ENCODE measurements around the gene GNB1L. TPM values are rescaled to one million over a fixed set of nuclear protein-coding genes. Genes with fewer than 3 reads are reported as not detected.

Gene GNB1L
- total RNA-seq, 1 experiment from 2014 or later, result 18.0 TPM

DNA sequence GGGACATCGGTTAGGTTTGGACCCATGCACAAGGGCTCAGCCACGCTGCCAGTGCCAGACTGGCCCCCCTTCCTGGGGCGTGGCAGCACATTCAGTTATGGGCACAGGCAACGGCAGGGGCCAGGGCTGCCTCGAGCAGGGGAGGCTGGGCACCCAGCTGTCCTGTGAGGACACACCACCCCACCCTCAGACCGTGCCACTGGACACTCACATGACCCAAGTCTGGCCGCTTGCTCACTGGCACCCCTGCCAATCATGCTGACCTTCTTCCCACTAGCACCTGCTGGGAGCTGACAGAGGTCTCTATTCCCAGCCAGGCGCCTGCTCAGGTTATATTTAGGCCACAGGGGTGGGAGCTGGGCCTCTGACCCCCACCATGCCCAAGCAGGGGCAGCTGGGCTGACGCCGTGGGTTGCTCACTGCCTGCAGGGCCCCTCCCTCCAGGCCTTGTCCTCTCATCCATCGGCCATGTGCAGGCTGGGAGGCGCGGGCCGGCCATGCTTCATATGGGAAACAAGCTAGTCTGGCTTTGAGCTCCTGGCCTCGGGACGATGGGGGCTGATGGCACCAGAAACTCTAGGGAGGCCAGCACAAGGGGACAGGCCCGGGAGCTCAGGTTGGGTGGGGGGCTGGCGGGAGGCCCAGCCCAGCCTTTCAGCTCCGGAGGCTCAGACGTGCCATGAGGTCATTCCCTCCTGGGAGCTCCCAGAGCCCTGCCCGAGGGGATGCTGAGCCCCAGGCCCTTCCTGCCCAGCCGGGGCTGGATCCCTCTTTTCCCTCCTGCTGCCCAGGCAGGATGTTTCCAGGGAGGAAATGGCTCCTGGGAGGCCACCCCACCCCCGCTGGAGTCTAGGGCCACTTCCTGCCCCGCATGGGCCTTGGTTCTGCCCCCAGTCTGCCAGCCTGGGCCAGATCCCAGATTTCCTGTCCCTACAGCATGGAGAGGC lies 109.2 kb downstream of the GNB1L start:
- ATAC-seq (peak; percentile 25; the same call in 1 of the 2 replicates), DNase-seq (ENCODE audit: low spot score) (no peak)
- 0 out of 2 replicates have a peak, but pooled peaks cover 2% of the 10 kb centered on the region for H3K4me1 Mint-ChIP-seq
- TF ChIP-seq RORB (CRISPR knock-in tag; IDR thresholded peaks at IDR 0.05) (no peak), ETV6 (CRISPR knock-in tag; IDR thresholded peaks at IDR 0.05) (peak; percentile 31; the same call in 1 of the 2 replicates)
- TF ChIP-seq, protein P1, sequence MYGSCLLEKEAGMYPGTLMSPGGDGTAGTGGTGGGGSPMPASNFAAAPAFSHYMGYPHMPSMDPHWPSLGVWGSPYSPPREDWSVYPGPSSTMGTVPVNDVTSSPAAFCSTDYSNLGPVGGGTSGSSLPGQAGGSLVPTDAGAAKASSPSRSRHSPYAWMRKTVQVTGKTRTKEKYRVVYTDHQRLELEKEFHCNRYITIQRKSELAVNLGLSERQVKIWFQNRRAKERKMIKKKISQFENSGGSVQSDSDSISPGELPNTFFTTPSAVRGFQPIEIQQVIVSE (CRISPR knock-in tag; IDR thresholded peaks at IDR 0.05; ENCODE audit: borderline replicate concordance), result no peak
- no peak overlapping the region for H3K27ac Mint-ChIP-seq
- ChIA-PET CTCF (interaction anchor here (0.8 to 4.4 kb wide), 15 partner anchors 8 to 208 kb away, joined by 3 to 42 read pairs (median 4); no protein-coding TSS in a partner anchor), POLR2A (no interaction called here)
- H3K27me3 Mint-ChIP-seq (ENCODE audit: low read depth), result no peaks in the 10 kb centered on the region; the same call in 1 of the 2 replicates
- no peaks in the 10 kb centered on the region for H3K36me3 Mint-ChIP-seq
- H3K9me3 Mint-ChIP-seq, result no peaks in the 10 kb centered on the region
- H3K4me3 Mint-ChIP-seq, result no peak overlapping the region

DNA sequence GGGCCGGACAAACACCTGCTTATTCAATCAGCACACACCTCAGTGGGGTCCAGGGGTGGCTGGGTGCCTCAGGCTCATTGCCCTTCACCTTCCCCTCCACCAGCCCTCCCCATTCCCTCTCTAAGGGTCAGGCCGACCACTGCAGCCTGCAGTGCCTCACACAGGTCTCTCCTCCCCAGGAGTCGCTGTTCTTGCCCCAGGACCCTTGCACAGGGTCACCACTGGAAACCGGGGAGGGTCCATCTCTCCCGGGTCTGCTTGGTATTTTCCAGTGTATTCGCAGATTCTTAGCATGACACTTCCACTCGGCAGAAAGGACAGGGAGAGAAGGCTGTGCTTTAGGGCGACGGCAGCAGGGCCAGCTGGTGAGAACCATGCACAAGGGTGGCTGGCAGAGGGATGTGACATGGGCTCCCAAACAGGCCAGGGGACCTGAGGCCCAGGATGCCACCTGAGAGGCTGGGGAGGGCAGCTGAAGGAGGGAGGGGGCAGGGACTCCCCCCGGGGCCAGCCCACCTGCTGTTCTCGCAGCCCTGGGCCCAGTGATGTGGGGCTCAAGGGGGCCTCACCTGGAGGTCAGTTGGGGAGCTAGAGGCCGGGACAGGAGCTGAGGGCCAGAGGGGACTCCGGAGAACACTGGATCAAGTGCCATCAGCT lies 110.2 kb downstream of the GNB1L start:
- Mint-ChIP-seq H3K4me3 (no peak overlapping the region), H3K9me3 (no peaks in the 10 kb centered on the region), H3K27me3 (ENCODE audit: low read depth) (no peaks in the 10 kb centered on the region; the same call in 1 of the 2 replicates), H3K36me3 (no peaks in the 10 kb centered on the region), H3K4me1 (0 out of 2 replicates have a peak, but pooled peaks cover 2% of the 10 kb centered on the region), H3K27ac (no peak overlapping the region; the same call in 1 of the 2 replicates)
- no peak for ATAC-seq
- POLR2A ChIA-PET, result no interaction called here
- TF ChIP-seq SP1 (CRISPR knock-in tag; conservative IDR thresholded peaks at IDR 0.05) (no peak), ZNF219 (CRISPR knock-in tag; IDR thresholded peaks at IDR 0.05; ENCODE audit: borderline replicate concordance) (no peak), ELF4 (CRISPR knock-in tag; IDR thresholded peaks at IDR 0.05; ENCODE audit: low read depth) (no peak), ZNF423 (CRISPR knock-in tag; IDR thresholded peaks at IDR 0.05) (no peak), ZNF121 (CRISPR knock-in tag; IDR thresholded peaks at IDR 0.05) (no peak), ZNF232 (CRISPR knock-in tag; IDR thresholded peaks at IDR 0.05) (no peak), ZNF138 (CRISPR knock-in tag; conservative IDR thresholded peaks at IDR 0.05) (no peak), ZNF396 (CRISPR knock-in tag; IDR thresholded peaks at IDR 0.05; ENCODE audit: borderline replicate concordance) (no peak)
- TF ChIP-seq, protein P2, sequence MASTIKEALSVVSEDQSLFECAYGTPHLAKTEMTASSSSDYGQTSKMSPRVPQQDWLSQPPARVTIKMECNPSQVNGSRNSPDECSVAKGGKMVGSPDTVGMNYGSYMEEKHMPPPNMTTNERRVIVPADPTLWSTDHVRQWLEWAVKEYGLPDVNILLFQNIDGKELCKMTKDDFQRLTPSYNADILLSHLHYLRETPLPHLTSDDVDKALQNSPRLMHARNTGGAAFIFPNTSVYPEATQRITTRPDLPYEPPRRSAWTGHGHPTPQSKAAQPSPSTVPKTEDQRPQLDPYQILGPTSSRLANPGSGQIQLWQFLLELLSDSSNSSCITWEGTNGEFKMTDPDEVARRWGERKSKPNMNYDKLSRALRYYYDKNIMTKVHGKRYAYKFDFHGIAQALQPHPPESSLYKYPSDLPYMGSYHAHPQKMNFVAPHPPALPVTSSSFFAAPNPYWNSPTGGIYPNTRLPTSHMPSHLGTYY (CRISPR knock-in tag; IDR thresholded peaks at IDR 0.05), result no peak
- TF ChIP-seq, protein P3, sequence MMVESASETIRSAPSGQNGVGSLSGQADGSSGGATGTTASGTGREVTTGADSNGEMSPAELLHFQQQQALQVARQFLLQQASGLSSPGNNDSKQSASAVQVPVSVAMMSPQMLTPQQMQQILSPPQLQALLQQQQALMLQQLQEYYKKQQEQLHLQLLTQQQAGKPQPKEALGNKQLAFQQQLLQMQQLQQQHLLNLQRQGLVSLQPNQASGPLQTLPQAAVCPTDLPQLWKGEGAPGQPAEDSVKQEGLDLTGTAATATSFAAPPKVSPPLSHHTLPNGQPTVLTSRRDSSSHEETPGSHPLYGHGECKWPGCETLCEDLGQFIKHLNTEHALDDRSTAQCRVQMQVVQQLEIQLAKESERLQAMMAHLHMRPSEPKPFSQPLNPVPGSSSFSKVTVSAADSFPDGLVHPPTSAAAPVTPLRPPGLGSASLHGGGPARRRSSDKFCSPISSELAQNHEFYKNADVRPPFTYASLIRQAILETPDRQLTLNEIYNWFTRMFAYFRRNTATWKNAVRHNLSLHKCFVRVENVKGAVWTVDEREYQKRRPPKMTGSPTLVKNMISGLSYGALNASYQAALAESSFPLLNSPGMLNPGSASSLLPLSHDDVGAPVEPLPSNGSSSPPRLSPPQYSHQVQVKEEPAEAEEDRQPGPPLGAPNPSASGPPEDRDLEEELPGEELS (CRISPR knock-in tag; IDR thresholded peaks at IDR 0.05), result no peak
- TF ChIP-seq, protein P4, sequence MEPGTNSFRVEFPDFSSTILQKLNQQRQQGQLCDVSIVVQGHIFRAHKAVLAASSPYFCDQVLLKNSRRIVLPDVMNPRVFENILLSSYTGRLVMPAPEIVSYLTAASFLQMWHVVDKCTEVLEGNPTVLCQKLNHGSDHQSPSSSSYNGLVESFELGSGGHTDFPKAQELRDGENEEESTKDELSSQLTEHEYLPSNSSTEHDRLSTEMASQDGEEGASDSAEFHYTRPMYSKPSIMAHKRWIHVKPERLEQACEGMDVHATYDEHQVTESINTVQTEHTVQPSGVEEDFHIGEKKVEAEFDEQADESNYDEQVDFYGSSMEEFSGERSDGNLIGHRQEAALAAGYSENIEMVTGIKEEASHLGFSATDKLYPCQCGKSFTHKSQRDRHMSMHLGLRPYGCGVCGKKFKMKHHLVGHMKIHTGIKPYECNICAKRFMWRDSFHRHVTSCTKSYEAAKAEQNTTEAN (CRISPR knock-in tag; IDR thresholded peaks at IDR 0.05), result no peak
- DNase-seq (ENCODE audit: low spot score), result no peak
- CTCF ChIA-PET, result interaction anchor here (1.3 to 4.4 kb wide), 4 partner anchors 12 to 166 kb away, joined by 3 to 42 read pairs (median 14); no protein-coding TSS in a partner anchor

DNA sequence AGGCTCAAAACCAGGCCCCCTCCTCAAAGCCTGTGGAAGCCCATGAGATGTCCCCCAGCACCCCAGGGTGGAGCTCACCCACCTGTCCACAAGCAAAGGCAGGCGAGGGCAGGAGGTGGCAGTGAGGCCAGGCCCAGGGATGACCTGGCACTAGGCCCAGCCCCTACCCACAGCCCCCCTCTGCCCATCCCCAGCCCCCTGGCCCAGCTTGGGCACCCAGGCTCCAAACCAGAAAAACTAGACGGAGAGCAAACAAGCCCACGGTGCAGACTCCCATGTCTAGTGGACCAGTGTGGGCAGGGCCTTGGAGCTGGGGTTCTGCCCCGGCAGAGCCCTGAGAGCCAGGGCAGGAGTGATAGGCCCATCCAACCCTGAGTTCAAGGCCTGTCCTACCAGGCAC lies 111.0 kb downstream of the GNB1L start:
- no peaks in the 10 kb centered on the region for H3K9me3 Mint-ChIP-seq
- ATAC-seq, result no peak

More for the DNA sequence above, 111.0 kb downstream of the GNB1L start:
- CTCF ChIA-PET, result interaction anchor here (1.3 to 4.4 kb wide), 2 partner anchors 13 to 64 kb away, joined by 4 to 42 read pairs; no protein-coding TSS in a partner anchor
- Mint-ChIP-seq H3K27me3 (ENCODE audit: low read depth) (no peaks in the 10 kb centered on the region), H3K36me3 (no peaks in the 10 kb centered on the region), H3K4me3 (no peak overlapping the region), H3K4me1 (0 out of 2 replicates have a peak, but pooled peaks cover 2% of the 10 kb centered on the region), H3K27ac (no peak overlapping the region)
- no peak for DNase-seq (ENCODE audit: low spot score)
- TF ChIP-seq ZNF121 (CRISPR knock-in tag; IDR thresholded peaks at IDR 0.05) (no peak), HMGA2 (CRISPR knock-in tag; IDR thresholded peaks at IDR 0.05) (no peak)
- POLR2A ChIA-PET, result no interaction called here

Data from WTC11 (cell line).